HG02943 (cell line): ENCODE results near the gene BPIFB2.
"Not testable (repeated sequence)": the region's sequence is repeated elsewhere in the genome, so short reads cannot be mapped to it uniquely, and the experiment has no call there.

Experiments
- ATAC-seq: cut with Tn5 transposase; IDR thresholded peaks from one replicate; pipeline ENCODE4 v1.9.1; 2021; ENCODE audit warnings: mild to moderate bottlenecking, low read depth, moderate library complexity; ENCODE audit not compliant: unreplicated experiment

The BPIFB2 gene

DNA sequence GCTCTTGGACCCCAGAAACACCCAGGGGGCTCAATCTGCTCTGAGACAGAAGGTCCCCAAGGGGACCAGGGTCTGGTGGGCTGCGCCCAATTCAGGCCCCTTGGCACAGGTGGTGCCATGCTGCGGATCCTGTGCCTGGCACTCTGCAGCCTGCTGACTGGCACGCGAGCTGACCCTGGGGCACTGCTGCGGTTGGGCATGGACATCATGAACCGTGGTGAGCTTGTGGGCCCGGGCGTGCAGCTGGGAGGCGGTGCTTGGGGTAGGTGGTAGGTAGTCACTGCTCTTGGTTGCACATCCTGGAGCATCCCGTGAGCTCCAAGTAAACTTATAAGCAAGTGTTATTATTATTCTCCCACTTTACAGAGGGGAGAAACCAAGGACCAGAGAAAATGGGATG is 24.0 kb downstream of the BPIFB2 start, which contains the start of gene BPIFB6:
Gene BPIFB6 (plus strand): TSS at position 118 of the 400 bp plus-strand sequence. CDS start 0 bp downstream, at position 118.
- ATAC-seq, result no peak

DNA sequence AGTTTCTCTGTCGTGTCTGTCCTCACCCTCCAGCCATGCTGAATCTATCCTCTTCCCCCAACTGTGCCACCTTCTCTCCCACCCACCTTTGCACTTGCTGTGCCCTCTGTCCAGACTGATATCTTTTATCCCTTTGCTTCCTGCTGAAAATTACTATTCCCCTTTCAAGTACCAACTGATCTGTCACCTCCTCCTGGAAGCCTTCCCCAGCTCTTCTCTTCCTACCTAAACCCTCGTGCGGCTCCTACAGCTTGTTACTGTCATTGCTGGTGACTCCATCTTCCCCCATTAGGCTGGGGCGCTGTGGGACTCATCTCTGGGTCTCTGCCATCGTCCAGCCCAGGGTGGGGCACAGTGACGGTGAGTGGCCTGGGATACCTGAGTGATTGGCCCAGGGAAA is 25.1 kb downstream of the BPIFB2 start:
- no peak for ATAC-seq

DNA sequence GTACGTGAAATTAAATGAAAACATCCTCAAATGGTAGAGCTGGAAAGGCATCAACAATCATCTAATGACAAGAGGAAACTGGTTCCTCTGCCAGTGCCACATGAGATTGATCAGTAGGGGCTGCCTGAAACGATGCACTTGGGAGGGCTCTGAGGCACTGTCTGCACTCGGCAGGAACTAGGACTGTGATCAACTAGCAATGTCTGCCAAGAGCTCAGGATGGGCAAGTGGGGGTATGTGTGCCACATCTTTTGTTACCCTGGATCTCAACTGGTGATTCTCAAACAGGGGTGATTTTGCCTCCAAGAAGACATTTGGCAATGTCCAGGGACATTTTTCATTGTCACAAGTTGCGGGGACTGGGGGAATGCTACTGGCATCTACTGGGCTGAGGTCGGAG is 25.9 kb downstream of the BPIFB2 start:
- ATAC-seq, result no peak

DNA sequence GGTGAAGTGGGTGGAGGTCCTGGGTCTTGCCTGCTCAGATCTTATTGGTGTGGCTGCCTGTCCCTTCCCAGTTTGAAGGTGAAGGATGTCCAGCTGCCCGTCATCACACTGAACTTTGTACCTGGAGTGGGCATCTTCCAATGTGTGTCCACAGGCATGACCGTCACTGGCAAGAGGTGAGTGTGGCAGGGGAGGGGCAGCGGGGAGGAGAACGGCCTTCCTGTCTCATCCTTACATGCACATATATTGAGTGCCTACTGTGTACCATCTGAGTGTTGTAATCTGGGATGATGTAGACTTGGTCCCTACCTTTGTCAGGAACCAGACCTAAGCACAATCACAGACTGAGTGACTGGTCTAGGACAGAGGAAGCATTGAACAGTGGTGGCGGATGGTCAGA is 26.6 kb downstream of the BPIFB2 start:
- no peak for ATAC-seq

DNA sequence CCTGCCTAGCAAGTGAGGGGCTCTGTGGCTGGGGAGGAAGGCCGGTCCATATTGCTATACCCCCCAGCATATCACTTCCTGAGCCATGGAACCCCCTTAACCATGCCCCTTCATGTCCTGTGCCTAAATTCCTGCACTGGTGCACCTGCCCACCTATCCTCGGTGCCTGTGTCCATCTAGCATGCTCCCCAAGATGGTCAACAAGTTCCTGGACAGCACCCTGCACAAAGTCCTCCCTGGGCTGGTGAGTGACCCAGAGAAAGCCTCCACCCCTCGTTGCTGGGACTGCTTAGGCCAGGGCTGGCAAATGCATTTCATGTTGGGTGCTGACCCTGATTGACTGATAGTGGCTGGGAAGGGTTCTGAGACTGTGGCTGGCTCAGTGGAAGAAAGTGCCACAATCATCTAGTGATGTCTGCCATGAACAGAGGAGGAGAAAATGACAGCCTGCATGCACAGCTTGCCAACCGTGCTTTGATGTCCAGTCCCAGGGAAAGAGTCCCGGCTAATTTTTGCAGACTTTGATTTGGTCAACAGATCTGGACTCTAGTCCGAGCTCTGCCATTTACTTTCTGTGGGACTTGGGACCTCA is 27.5 kb downstream of the BPIFB2 start:
- ATAC-seq, result no peak

DNA sequence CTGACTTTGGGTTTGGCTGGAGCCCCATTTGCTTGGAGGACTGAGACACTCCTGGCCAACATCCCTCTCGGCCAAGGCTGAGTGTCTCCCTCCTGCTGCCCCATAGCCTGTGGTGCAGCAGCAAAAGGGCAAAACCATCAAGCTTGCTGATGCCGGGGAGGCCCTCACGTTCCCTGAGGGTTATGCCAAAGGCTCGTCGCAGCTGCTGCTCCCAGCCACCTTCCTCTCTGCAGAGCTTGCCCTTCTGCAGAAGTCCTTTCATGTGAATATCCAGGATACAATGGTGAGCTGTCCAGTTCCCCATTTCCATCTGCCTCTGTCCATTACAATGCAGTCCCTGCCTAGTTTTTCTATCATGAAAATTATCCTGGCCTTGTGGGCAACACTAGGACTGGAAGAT is 30.0 kb downstream of the BPIFB2 start:
- ATAC-seq, result no peak

DNA sequence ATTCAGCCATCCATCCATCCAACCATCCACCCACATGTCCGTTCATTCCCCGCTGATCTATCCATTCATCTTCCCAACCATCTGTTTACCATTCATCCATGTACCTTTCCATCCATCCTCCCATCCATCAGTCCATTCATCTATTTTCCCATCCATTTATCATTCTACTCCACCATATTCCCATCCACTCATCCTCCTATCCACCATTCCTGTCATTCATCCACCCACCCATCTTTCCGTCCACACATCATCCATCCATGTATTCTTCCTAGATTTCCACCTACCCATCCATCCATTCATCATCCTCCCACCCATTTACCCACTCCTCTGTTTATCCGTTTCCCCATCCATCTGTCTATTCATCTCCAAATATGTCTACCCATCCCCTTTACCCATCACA is 30.7 kb downstream of the BPIFB2 start:
- ATAC-seq, result no peak

DNA sequence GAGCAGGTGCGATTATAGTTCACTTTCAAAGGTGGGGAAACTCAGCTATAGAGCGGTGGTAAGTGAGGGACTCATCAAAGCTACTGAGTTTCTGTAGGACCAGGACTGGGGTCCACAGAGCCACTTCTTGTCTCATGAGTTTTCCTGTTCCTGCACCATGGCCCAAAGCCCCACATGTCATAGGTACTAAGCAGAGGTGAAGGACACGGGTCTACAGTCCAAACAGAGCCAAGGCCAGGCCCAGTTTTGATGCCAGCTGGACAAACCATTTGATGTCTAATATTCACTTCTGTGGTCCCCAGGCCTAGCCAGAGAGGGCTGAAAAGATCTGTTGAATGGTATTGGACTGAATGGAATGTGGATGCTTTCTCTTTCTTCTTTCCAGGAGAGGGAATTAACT is 34.9 kb downstream of the BPIFB2 start:
- ATAC-seq, result no peak

DNA sequence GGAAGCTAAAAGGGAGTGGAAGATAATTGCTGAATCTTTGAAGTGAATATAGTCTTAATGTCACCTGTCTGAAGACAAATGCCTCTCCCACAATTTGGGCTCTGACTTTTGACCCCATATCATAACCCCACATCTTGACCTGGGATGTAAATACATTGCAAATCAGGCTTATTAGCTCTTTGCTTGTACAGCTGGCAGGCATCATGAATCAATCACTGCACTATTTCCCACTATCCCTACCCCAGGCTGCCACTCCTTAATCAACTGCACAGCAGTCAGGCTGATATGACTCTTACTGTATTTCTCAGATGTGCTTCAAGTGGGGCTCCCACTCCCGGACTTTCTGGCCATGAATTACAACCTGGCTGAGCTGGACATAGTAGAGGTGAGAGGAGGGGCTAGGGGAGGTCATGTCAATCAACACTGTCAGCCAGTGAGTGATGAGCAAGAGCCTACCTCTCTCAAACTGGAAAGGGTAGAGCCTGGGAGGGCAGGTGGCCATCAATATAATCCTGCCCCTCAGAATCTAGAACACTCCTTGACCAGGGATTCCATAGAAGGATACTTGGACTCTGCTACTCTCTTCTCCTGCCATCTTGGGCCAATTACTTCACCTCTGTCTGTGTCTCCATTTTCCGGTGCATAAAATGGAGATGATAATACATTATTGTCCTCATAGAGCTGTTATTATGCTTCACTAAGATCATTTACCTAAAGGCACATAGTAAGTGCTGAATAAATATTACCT is 35.7 kb downstream of the BPIFB2 start:
- ATAC-seq, result no peak

DNA sequence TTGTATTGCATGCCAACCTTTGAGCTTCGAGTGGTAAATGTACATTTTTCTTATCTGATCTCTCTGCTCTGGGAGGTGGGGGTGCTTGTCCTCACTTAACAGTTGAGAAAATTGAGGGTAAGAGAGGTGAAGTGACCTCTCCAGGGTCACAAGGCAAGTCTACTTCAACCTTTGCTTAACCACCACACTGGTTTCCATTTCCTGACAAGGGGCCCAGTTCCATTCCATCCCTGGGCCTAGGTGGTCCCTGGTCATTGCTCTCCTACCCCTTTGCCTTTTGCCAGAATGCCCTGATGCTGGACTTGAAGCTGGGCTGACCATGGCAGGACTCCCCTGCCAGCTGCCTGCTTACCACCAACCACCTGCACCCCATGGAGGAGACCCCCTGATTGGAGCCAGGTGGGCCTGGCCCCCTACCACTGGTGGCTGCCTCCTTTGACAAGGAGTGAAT is 36.3 kb downstream of the BPIFB2 start:
- ATAC-seq, result no peak

DNA sequence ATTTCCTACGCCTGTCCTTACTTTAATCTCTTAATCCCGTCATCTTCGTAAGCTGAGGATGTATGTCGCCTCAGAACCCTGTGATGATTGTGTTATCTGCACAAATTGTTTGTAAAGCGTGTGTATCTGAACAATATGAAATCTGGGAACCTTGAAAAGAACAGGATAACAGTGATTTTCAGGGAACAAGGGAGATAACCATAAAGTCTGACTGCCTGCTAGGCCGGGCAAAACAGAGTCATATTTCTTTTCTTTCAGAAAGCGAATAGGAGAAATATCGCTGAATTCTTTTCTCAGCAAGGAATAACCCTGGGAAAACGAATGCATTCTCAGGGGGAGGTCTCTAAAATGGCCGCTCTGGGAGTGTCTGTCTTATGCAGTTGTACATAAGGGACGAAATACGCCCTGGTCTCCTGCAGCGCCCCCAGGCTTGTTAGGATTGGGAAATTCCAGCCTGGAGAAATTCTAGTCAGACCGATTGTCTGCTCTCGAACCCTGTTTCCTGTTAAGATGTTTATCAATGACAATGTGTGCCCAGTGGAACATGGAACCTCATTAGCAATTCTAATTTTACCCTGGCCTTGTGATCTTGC is 37.7 kb downstream of the BPIFB2 start:
- not testable (repeated sequence) for ATAC-seq

DNA sequence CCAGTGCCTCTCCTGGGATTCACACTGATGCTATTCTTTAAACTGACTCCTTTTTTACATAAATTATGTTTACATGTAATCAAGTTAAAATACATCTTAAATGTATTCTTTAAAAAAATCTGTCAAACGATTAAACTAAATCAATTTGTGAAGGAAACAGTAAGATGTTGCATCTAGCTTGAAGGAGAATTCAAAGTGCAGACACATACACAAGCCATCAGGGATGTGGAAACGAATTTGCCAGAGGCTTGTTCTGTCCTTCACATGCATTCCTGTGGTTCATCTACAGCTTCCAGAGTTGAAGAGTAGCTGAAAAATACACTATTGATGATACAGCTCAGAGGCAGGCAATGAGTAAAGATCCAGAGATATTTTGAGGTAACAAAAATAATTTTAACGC is 38.9 kb downstream of the BPIFB2 start:
- no peak for ATAC-seq

DNA sequence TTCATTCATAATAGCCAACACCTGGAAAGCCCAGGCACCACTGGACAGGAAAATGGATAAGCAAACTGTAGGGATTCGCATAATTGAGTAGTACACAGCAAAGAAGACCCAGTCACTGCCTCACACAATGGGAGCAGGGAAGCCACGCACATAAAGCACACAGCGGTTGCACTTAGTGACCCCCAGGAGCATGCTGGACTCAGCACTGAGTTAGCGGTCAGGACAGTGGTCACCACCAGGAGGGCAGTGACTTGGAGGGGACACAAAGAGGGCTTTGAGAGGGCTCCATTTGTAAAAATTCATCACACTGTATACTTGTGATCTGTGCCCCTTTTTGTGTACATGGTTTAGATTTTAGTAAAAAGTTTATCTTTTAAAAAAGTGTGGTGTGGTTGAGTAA is 43.8 kb downstream of the BPIFB2 start:
- no peak for ATAC-seq

DNA sequence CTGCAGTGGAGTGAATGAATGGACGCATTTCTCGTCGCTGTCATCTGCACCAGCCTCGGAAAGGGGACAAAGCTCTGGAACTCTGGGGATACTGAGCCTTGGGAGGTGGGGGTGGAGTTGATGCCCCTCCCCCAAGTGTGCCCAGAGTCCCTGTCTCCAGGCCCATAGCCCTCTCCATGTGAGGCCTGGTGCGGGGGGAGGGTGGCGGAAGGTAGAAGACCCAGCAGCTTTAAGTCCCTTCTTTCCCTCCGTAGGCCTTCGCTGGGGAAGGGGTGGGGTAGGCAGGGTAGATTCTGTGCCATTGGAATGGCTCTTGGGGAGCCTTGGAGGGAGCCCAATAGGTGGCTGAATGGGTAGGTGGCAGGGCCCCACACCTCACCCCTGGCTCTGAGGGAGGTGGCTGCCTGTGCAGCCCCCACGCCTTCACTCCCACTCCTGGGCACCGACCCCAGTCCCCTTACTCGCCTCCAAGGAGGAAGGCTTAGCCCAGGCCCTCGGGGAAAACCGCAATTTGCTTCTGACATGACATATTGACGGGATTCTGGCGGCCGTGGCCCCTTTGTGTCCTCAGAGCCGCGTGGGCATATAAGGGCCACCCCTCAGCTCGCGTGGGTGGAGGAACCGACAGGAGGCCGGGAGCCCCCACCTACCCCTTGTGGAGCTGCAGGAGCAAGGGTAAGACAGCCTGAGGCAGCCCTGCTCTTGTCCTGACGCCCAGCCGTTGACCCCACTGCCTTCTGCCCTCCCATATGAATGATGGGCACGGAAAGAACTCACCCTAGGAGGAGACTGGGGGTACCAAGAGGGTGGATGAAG is 46.0 kb downstream of the BPIFB2 start, which contains the start of gene BPIFB3:
Gene BPIFB3 (plus strand): TSS at position 613 of the 816 bp plus-strand sequence. CDS start 1,533 bp downstream, outside the sequence.
- no peak for ATAC-seq

DNA sequence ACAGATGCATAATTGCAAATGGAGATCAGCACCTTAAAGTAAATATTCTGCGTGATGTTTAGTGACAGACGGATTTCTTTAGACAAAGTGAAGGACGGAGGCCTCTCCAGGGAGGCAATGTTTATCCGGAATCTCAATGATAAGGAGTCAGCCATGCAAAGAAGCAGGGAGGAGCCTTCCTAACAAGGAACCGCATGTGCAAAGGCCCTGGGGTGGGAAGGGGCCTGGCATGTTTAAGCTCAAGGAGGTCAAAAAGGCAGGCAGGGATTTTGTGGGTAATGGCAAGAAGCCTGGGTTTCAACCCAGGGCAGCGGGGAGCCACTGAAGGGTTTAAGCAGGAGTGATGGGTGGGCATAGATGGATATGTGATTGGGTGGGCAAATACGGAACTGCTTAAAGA is 46.9 kb downstream of the BPIFB2 start:
- ATAC-seq, result no peak

DNA sequence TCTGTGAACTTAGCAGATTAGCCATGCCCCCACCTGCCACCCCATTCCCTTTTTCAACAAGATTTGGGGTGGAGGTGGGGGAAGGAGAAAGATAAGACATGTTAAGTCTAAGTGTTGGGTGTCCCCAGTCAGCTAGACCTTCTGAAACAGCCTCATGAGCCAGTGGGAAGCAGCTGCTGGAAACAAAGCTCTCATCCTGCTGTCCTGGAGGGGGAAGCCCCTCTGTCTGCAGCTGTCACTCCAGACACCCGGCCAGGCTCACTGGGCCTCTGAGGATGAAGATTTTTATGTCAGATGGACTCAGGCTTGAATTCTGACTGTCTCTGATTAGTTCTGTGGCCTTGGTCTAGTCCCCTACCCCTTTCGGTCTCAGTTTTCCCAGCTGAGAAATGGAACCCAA is 47.3 kb downstream of the BPIFB2 start:
- ATAC-seq, result no peak

DNA sequence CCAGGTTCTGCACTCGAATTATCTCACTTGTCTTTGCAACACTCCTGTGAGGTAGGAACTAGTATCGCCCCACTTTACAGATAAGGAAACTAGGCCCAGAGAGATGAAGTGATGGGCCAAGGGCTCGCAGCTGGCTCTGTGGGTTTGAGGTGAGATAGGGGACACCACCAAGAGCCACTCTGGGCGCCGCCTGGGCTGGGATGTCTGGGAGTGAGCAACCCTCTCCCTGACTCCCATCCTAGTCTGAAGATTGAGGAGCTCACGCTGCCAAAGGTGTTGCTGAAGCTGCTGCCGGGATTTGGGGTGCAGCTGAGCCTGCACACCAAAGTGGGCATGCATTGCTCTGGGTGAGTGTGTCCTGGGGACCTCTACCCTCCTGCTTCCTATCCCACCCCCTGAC is 51.6 kb downstream of the BPIFB2 start:
- no peak for ATAC-seq

DNA sequence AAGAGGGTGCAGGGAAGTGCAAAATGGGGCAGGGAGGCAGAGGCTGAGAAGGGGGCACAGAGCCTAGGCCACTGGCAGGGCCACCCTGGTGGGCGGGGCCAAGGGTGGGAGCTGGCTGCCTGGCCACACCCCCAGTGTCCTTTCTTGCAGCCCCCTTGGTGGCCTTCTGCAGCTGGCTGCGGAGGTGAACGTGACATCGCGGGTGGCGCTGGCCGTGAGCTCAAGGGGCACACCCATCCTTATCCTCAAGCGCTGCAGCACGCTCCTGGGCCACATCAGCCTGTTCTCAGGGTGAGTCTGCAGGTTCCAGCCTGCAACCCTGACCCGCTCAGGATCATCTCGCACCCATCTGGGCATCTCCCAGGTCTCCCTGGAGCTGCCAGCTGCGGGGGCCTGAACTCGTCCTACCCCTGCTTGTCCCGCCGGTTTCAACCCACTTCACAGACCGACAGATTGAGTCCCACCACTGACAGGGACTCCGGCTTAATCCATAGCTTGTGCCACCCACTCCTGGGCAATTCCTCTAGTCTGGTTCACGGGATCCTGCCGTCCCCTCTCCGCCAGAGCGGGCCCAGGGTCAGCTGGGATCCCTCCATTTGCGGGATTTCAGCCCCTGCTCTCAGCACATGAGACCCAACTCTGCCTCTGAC is 52.4 kb downstream of the BPIFB2 start:
- ATAC-seq, result no peak

DNA sequence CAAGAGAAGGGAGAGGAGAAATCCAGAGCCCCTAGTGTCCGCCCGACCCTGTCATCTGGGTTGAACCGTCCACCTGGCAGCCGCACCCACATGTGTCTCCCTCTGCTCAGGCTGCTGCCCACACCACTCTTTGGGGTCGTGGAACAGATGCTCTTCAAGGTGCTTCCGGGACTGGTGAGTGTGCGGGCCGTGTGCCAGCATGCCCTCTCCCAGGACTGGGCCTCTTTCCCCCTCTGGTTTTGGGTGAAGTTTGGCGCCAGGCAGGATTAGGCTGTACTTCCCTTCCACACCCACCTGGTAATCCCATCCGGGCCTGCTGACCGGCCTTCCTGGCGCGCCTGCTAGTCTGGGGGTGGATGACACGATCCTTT is 54.1 kb downstream of the BPIFB2 start:
- no peak for ATAC-seq

DNA sequence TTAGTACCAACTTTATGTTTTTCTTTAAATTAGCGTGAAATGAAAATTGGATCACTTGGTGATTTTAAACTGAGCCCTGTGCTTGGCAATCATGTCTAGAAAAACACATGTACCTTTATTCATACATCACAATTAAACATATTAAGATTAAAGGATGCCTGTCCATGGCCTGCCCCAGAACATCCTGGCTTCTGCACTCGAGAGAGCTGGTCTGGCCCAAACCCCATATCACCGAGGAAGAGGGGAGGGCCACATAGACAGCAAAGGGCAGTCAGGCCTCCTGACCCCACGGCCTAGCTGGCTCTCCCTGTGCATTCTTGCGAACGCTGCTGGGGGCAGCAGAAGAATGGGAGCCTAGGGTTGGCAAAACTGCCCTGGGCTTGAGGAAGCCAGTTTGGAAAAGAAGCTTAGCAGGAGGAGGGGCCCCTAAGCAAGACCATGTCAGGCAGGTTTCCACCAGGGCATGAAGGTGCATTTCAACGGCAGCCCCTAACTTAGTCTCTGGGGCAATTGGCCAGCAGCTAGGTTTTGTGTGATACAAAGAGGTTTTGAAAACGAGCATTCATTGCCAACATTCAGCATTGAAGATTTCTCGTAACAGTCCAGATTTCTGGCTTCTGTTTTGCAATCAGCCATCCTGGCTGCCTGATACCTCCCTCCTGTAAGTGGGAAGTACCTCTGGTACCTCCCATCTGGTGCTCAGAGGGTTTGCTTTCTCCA is 54.8 kb downstream of the BPIFB2 start:
- ATAC-seq, result no peak
